H1 (cell line): ENCODE results near the gene DUXA. TPM values are rescaled to one million over a fixed set of nuclear protein-coding genes. Genes with fewer than 3 reads are reported as not detected.

ENCODE experiments used
- SP1 ChIP-seq: IDR thresholded peaks from 2 replicates; pipeline ENCODE4 v1.6.1; 2011; ENCODE audit warnings: low read depth, low read length
- polyA plus RNA-seq, 7 experiments: library from polyadenylated mRNA; depleted of rRNA in 3 of 7; stranded (reverse) in 5 of 7; unstranded in 2 of 7; fragments of >200 nt in 5 of 7; fragments of 200-250 nt in 2 of 7; gene quantifications; 1 replicate in 5 of 7; 2 replicates in 1 of 7; 4 replicates in 1 of 7; pipeline versions ENCODE4 v1.2.1 to v1.2.3, GENCODE V29; 2011 to 2013; ENCODE audit warnings: missing spikeins in 2 of 7, mixed read lengths in 2 of 7
- total RNA-seq: library from RNA; stranded (reverse); fragmentation: NEBNext Ultra II Directional; extraction: Animal tissue kit (Norgen Biotek cat#: 25700); gene quantifications from 2 replicates; pipeline ENCODE4 v1.2.1, GENCODE V29; 2021

The DUXA gene
- total and polyA plus RNA-seq, 2 of the 8 experiments (the other 6 are each of a cell fraction or from before 2014, with no cell fraction given), result not detected

GRCh38 chr19:57191141-57192076 lies 24.1 kb upstream of the DUXA start, which contains the start of gene ZNF264 (continued):
- no peak for TF ChIP-seq SP1
- TF ChIP-seq, all 59 proteins: peak for 16
